ENCODE data around the gene CFAP97D2.
"Not testable (repeated sequence)": the region's sequence is repeated elsewhere in the genome, so short reads cannot be mapped to it uniquely, and the experiment has no call there.

Gene CFAP97D2

DNA sequence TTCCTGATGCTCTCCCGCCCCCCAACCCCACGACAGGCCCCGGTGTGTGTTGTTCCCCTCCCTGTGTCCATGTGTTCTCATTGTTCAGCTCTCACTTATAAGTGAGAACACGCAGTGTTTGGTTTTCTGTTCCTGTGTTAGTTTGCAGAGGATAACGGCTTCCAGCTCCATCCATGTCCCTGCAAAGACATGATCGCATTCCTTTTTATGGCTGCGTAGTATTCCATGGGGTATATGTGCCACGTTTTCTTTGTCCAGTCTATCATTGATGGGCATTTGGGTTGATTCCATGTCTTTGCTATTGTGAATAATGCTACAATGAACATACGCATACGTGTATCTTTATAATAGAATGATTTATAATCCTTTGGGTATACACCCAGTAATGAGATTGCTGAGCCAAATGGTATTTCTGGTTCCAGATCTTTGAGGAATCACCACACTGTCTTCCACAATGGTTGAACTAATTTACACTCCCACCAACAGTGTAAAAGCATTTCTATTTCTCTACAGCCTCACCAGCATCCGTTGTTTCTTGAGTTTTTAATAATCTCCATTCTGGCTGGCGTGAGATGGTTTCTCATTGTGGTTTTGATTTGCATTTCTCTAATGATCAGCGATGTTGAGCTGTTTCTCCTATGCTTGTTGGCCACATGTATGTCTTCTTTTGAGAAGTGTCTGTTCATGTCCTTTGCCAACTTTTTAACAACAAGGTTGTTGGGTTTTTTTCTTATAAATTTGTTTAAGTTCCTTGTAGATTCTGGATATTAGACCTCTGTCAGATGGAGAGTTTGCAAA, 20.0 kb upstream of the CFAP97D2 start:
- DNase-seq: not testable (repeated sequence)

GRCh38 chr13:114161028-114161556, 18.0 kb upstream of the CFAP97D2 start:
- DNase-seq: no peak

GRCh38 chr13:114161644-114162532, 17.2 kb upstream of the CFAP97D2 start:
- DNase-seq: no peak

- DNase-seq: no peak
Observed at GRCh38 chr13:114162533-114162922, 16.5 kb upstream of the CFAP97D2 start.

- DNase-seq: no peak
Observed at GRCh38 chr13:114164053-114164452, 15.0 kb upstream of the CFAP97D2 start.

DNA sequence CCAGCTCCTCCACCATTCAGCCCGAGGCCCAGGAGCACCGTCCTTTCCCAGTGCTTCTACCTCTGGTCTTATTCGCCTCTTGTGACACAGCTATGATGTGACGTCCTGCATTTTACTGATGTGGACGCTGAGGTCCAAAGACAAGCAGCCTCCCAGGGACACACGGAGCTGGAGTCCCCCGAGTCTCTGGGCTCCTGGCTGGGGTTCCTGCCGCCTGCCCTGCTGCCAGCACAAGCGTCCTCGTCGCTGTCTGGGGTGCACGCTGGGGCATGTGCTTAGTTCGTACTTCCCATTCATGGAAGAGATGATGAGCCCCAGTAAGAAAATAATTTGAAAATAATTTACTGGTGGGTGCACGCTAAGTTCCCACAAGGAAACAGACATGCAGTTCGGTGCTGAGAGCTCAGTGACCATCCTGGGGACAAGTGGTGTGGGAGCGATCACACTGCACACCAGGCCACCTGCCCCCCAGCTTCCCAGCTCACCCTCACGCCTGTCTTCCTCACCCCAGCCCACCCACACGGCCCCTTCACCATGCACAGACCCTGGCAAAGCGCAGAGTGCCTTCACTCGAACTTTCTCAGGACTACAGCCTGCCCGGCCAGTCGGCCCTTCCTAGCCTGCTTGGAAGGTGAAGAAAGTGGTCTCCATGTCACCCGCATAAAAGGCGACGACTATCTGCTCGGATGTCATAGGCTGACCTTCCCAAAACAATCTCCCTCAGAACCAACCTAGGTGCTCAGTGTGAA, 14.2 kb upstream of the CFAP97D2 start:
- DNase-seq: no peak

DNA sequence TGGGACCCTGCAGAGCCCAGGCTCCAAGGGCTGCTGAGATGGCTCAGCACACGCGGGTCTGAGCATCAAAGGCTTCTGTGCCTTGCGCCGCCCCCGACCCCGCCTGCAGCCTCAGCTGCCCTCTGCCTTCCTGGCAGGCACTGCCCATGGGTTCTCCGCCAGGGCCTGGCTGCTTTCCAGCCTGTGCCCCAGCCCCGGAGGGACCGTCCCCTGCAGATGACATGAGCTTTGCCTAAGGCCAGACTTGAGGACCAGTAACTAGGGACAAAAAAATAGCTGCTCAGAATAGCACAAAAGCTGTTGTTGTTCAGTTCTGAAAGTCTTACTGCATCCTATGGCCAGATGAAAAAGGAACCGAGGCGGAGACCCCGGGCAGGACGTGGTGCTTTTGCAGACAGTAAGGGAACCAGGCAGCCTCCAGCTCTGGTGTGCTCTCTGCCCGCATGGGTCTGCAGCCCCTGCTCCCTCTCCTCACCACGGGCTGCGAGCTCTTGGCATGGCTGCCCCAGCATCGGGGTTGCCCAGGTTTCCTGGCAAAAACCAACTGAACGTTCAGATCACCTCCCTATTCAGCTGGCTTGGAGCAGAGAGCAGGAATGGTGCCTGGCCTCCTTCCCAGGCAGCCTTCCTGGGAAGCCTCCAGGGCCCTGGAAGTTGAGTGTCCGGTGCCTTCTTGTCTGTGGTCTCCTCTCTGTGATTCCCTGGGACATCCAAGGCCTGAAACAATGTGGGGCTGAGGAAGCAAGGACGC, 12.5 kb upstream of the CFAP97D2 start:
- no peak for DNase-seq

DNA sequence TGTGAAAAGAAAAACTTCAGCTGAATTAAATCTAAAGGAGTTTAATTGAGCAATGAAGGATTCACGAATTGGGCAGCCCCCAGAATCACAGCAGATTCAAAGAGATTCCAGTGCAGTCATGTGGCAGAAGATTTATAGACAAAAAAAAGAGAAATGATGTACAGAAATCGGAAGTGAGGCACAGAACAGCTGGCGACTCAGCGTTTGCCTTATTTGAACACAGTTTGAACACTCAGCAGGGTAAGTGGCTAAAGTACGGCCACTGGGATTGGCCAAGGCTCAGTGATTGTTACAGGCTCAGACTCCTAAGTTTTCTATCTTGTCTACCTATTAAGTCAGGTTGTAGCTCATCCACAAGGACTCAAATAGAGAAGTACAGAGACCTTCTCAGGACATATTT, 11.6 kb upstream of the CFAP97D2 start:
- no peak for DNase-seq

GRCh38 chr13:114167885-114168284, 11.2 kb upstream of the CFAP97D2 start:
- no peak for DNase-seq

- no peak for DNase-seq
Observed at GRCh38 chr13:114173272-114173671, 5.8 kb upstream of the CFAP97D2 start.

DNA sequence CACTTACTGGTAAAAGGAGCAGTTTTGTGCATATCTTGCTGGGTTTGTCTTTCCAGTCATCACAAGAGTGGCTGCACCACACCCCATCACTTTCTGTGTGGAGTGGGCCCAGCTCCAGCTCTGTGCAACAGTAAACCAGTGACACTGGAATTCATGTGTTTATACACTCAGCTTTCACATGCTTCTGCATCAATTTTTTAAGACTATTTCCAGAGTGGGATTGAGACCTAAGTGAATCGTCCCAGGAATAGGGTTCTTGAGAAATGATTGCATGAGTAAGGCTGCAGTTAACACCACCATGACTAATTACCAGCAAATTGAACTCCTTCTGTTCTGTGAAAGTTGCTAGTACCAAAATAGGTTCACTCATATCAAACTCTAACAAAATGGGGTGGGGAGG, 5.3 kb upstream of the CFAP97D2 start:
- no peak for DNase-seq

- no peak for DNase-seq
Observed at GRCh38 chr13:114174529-114174961, 4.5 kb upstream of the CFAP97D2 start.

- DNase-seq: not testable (repeated sequence)
Observed at GRCh38 chr13:114176359-114176902, 2.6 kb upstream of the CFAP97D2 start.

GRCh38 chr13:114177245-114178010, 1.6 kb upstream of the CFAP97D2 start:
- DNase-seq: no peak

DNA sequence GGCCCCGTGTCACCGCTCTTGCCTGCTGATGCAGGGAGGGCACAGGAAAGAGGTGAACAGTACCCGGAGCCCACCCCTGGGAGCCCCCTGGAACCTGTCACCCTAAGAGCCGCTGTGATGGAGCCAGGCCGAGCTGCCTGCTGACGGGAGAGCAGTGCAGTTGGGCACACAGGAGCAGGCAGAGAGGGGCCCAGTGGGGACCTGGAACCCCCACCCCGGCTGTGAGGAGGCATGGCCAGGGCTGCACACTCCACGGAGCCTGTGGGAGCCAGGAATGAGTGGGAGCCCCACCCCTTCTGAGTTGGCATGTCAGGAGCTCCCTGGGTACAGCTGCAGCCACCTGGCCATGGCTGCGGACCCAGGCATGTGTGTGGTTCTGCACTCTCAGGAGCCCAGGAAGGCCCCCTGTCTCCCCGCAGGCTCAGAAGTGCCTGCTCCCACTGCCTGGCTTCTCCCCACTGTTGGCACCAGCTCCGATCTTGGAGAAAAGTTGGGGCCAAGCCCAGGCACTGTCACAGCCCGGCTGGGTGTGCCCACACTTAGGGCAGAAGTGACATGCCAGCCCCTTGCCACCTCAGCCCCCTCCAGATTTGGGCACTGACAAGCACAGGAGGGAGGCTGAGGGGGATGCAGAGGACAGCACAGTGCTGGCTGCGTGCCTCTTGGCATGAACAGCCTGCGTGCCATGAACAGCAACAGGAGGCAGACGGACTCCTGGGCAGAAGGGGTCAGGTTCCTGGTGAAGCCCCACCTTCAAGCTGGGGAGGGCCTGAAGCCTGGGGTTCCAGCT, 6.3 kb downstream of the CFAP97D2 start:
- no peak for DNase-seq

DNA sequence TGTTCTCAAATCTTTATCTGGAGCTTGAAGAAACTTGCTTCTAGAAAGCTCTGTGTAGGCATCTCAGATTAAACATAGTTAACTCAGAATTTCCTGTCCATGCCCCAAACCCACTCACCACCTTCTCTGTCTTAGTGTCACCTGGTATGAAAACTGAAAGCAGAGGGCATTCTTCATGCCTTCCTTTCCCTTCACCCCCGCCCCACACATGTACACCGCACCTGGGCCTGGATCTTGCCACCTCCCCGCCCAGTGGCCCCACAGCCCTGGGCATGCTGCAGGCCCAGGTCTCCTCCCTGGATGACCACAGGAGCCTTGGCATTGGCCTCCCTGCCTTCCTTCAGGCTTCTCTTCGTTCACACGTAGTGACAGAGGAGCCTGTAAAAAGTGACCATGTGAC, 15.8 kb downstream of the CFAP97D2 start:
- no peak for DNase-seq

DNA sequence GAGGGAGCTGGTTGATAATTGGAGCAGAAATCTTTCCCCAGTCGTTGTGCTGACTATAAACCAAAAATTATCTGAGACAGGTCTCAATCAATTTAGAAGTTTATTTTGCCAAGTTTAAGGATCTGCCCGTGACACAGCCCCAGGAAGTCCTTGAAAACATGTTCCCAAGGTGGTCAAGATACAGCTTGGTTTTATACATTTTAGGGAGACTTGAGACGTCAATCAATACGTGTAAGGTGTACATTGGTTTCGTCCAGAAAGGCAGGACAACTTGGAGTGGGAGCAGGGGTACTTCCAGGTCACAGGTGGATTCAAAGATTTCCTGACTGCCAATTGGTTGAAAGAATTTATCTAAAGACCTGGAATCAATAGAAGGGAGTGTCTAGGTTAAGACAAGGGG, 17.6 kb downstream of the CFAP97D2 start:
- DNase-seq: no peak

DNA sequence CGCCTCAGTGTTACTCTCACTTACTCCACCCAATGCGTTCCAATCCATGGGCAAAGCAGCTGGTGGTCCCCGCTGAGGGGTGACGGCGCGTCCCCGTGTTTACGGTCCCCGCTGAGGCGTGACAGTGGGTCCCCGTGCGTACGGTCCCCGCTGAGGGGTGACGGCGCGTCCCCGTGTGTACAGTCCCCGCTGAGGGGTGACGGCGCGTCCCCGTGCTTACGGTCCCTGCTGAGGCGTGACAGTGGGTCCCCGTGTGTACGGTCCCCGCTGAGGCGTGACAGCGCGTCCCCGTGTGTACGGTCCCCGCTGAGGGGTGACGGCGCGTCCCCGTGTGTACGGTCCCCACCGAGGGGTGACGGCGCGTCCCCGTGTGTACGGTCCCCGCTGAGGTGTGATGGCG, 19.5 kb downstream of the CFAP97D2 start:
- no peak for DNase-seq

GRCh38 chr13:114199526-114199925, 20.5 kb downstream of the CFAP97D2 start:
- not testable (repeated sequence) for DNase-seq

GRCh38 chr13:114199954-114200353, 20.9 kb downstream of the CFAP97D2 start:
- DNase-seq: no peak
